Lower leg skin (tissue), 3 donors: Measurements from ENCODE around the gene DYNLT1.

Experiments used
- CTCF ChIP-seq, 3 donors: fragments of 450-650 bp; IDR thresholded peaks; one replicate each; pipeline ENCODE4 v1.5.1; 2016; ENCODE audit warnings: antibody characterized with exemption in 3 of 3, mild to moderate bottlenecking in 3 of 3, moderate library complexity in 2 of 3
- POLR2A ChIP-seq, 2 donors: fragments of 450-650 bp; IDR thresholded peaks; one replicate each; pipeline ENCODE4 v1.6.1; 2016 to 2017; ENCODE audit warnings: antibody characterized with exemption in 2 of 2, mild to moderate bottlenecking in 1 of 2, moderate library complexity in 1 of 2

DNA sequence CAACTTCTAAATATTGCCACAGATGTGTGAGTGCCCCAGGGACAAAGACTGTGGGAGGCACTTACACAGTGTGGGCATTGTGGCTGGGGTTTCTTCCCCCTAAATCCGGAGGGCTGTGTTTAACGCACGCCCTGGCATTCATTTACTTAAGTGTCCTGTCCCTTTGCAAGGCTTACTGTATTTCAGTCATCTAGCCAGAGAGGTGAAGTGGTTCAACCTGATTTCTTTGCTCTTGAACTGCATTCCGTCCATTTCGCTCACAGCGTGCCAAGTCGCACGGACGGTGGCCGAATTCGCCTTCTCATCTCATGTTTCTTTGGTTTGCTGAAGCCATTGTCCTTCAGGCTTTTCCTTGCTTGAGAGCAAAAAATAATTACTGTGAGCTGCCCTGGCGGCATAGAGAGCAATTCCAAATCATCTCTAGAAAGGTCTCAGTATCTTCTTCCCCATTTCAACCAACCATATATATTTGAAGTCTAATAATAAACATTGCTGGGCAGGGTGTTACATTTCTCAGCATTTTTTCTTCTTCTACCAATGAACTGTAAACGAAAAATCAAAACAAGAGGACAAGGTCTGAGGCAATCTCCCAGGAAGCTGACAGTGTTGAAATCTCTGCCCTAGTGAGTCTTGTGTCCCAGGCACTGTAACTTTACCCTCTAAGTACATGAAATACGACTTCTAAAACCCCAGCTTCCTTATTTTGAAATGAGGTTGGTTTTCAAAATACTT is 22.3 kb upstream of the DYNLT1 start:
- no peak for TF ChIP-seq CTCF (IDR thresholded peaks at IDR 0.05)
- no peak for TF ChIP-seq POLR2A (IDR thresholded peaks at IDR 0.05)
